NCI-H2171 treated with DMSO at 0.1 percent for 48 hours (cell line): ENCODE results near the gene GRIK3.
"Not testable (repeated sequence)": the region's sequence is repeated elsewhere in the genome, so short reads cannot be mapped to it uniquely, and the experiment has no call there.

ENCODE experiments used
- DNase-seq: peaks from one replicate; lab custom pipeline; 2025; lab: John Stamatoyannopoulos, UW

Gene GRIK3

GRCh38 chr1:36909359-36909758, 125.0 kb downstream of the GRIK3 start:
- DNase-seq, result not testable (repeated sequence)

GRCh38 chr1:36908096-36908495, 126.2 kb downstream of the GRIK3 start:
- no peak for DNase-seq

- no peak for DNase-seq
Observed at GRCh38 chr1:36906555-36906954, 127.8 kb downstream of the GRIK3 start.

- no peak for DNase-seq
Observed at GRCh38 chr1:36905941-36906340, 128.4 kb downstream of the GRIK3 start.

- DNase-seq, result no peak
Observed at GRCh38 chr1:36900128-36900527, 134.2 kb downstream of the GRIK3 start.

GRCh38 chr1:36897813-36898212, 136.5 kb downstream of the GRIK3 start:
- not testable (repeated sequence) for DNase-seq

- no peak for DNase-seq
Observed at GRCh38 chr1:36894824-36895223, 139.5 kb downstream of the GRIK3 start.

- DNase-seq, result no peak
Observed at GRCh38 chr1:36890776-36891175, 143.5 kb downstream of the GRIK3 start.

GRCh38 chr1:36889478-36890226, 144.7 kb downstream of the GRIK3 start:
- no peak for DNase-seq

GRCh38 chr1:36888811-36889477, 145.4 kb downstream of the GRIK3 start:
- DNase-seq, result no peak

GRCh38 chr1:36885540-36886357, 148.6 kb downstream of the GRIK3 start:
- DNase-seq, result no peak

- DNase-seq, result no peak
Observed at GRCh38 chr1:36884801-36885200, 149.5 kb downstream of the GRIK3 start.

GRCh38 chr1:36884029-36884701, 150.2 kb downstream of the GRIK3 start:
- DNase-seq, result no peak

- DNase-seq, result no peak
Observed at GRCh38 chr1:36883315-36883949, 150.9 kb downstream of the GRIK3 start.

GRCh38 chr1:36882536-36883285, 151.6 kb downstream of the GRIK3 start:
- no peak for DNase-seq

GRCh38 chr1:36881541-36881940, 152.8 kb downstream of the GRIK3 start:
- no peak for DNase-seq

GRCh38 chr1:36881068-36881405, 153.3 kb downstream of the GRIK3 start:
- DNase-seq, result no peak

- no peak for DNase-seq
Observed at GRCh38 chr1:36880155-36881067, 153.9 kb downstream of the GRIK3 start.

- no peak for DNase-seq
Observed at GRCh38 chr1:36879613-36880012, 154.7 kb downstream of the GRIK3 start.

GRCh38 chr1:36876990-36877389, 157.3 kb downstream of the GRIK3 start:
- no peak for DNase-seq
